Stimulated activated CD8-positive, alpha-beta memory T cell treated with anti-CD3 and anti-CD28 coated beads, Interleukin-4, amount 100 ng/mL, for 1 hour (primary cell): ENCODE results near the gene GSTM2.
A peak's percentile ranks its signal among the peaks of the same experiment; 100 is the strongest.
"Not testable (repeated sequence)": the region's sequence is repeated elsewhere in the genome, so short reads cannot be mapped to it uniquely, and the experiment has no call there.

Experiments
- DNase-seq, 2 donors: peaks; one replicate each; pipeline ENCODE4 v3.0.0-alpha.2; 2020; ENCODE audit warnings: low read depth in 2 of 2, low spot score in 1 of 2

GSTM2 gene

DNA sequence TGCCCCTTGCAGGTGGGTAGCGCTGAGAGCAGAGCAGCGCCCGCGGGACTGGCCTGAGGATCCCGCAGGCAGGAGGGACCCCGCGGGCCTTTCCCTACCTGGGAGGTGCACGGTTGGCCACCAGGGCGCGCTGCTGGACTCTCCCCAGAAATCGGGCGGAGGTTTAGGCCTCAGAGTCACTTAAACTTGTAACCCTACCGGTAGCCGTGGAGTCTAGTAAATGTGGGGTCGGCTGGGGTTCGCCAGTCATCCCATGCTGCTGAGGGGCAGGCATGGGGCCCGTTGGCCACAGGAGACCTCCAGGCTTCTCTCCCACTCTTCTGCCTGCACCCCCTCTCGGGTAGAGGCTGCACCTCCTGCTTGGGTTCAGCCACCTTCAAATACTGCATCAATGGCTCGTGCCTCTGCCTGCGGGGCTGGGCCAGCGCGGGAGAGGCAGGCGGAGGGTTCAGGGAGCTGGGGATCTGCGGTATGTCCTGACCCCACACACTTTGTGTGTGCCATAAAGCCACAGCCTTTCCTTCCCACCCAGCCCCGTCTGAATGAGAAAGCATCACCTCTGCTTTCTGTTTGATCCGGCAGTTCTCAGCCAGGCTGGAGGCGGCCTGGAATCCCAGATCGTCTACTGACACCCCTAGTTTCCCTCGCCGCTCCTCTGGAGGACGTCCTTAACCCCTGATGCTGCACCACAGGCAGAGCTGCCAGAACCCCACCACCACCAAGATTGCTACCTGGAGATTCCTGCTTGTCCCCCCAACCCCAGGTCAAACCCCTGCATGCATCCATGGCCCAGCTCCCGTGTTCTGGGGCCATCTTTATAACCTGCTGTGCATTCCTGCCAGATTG, 24.2 kb upstream of the GSTM2 start:
- DNase-seq: peak; percentile 77

DNA sequence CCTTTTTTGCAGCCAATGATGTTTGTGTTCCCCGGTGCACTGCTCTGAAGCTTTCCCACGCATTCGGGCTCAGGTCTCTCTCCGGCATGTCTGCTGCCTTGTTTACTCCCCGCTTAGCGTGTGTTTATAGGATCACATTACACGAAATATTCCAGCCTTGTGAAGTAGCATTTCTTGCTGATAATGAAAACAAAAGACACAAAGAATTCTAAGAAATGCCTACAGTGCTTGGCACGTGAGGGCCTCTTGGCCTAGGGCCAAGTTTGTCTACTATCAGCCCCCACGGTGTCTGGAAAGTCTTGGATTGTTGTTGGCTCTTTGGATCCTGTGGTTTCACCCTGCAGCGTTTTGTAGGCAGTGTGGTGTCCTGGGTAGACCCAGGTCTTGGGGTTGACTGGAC, 23.2 kb upstream of the GSTM2 start:
- DNase-seq: no peak

DNA sequence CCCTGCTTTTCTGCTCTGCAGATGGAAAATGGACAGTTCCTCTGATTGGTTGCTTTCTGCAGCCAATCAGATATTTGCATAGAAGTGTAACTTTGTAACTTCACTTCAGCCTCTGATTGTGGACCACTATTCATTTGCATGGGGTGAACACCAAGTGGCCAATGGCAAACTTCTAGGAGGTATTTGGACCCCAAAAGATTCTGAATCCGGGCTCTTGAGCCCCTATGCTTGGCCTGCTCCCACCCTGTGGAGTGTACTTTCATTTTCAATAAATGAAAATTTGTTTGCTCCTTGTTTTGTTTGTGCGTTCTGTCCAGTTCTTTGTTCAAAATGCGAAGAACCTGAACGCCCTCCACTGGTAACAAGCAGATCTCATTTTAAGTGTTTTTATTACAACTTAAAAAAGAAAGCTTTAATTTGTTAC, 18.4 kb upstream of the GSTM2 start:
- DNase-seq: no peak

DNA sequence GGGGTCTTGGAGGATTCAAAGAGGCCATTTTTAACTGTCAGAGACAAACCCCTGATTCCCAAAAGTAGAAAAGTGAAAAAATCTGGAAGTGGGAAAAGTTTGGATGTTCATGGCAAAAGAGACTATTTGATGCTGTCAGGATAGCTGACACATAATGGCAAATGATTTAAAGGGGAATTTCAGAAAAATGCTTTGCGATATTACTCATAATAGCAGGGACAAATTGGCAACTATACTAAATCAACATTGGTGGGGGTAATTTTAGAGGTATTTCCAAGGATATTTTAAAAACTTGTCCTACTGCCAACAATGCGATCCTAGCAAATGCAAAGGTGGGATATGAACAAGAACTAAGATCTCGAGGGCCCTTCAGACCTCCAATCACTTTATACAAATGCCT, 17.2 kb upstream of the GSTM2 start:
- no peak for DNase-seq

DNA sequence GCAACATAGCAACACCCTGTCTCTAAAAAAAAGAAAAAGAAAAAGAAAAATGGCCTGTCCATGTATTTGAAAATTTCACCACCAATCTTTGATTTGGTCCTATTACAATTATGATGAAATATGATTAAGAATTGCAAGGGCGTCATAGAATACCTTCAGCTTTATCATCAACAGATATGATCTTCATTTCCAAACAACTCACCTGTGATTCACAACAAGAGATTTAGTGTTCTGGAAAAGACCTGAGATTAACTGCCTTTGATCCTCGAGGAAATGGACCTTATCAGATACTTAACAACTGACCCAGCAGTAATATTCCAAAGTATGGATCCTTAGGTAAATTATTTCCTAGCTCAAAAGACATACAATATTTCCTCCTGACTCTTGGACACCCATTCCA, 15.5 kb upstream of the GSTM2 start:
- DNase-seq: no peak

DNA sequence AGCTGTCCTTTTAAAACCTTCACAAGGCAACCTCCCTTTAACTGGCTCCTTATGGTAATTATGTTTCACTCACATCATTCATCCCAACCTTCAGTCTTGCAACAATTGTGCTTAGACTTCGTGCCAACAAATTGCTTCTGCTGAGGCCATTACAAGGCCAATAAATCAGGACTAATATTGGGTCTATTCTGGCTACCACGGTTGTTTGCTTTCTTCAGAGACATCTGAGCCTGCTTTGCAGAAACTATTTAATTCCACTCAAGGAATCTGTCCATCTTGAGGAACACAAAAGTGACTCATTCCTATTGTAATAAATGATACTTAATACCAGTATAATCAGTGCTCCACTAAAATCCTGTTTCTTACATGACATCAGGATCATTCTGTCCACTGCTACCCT, 14.6 kb upstream of the GSTM2 start:
- no peak for DNase-seq

DNA sequence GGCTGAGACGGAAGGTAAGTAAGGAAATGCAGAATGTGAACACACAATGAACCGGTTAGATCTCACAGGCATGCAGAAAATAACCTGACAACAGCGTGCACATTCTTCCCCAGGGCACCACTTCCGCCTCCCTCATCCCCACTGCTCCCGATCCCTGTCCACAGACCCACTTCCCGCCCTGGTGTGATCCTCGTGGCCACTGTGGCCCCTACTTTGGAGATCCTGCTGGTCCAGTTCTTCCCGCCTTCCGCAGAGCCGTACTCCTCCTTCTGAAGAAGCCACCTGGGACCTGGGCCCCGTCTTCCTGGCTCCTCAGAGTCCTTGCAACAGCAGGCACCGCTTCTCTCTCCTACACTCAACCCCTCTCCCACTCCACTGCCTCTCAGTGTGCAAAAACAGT, 13.3 kb upstream of the GSTM2 start:
- no peak for DNase-seq

DNA sequence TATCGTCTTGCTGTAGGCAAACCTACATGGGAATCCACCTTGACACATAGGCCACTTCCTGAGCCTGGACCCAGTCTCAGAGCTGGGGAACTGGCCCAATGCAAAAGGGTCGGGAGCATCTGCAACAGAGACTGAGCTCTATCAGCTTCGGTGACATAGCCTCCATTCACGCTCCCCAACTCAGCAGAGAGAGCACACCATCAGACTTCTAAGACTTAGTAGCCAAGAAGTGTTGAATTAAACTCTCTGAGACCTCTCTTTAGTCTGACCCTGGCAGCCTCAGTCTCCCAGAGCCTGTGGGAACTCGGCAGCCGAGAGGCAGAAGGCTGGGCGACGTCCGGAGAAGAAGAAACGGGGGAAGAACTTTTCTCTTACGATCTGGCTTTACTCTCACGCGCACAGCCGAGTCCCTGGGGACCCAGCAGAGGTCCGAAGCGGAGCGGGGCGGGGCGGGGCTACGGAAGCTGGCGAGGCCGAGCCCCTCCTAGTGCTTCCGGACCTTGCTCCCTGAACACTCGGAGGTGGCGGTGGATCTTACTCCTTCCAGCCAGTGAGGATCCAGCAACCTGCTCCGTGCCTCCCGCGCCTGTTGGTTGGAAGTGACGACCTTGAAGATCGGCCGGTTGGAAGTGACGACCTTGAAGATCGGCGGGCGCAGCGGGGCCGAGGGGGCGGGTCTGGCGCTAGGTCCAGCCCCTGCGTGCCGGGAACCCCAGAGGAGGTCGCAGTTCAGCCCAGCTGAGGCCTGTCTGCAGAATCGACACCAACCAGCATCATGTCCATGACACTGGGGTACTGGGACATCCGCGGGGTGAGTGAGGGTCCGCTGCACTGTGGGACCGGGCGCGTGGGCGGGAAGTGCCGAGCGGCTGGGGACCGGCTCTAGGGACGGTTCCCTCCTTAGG, 12.0 kb upstream of the GSTM2 start, which contains the start of gene GSTM4:
Gene GSTM4 (plus strand): TSS at position 485 of the 905 bp plus-strand sequence. CDS start 291 bp downstream, at position 776.
- peak in 1 of 2 donors; percentile 38 for DNase-seq

DNA sequence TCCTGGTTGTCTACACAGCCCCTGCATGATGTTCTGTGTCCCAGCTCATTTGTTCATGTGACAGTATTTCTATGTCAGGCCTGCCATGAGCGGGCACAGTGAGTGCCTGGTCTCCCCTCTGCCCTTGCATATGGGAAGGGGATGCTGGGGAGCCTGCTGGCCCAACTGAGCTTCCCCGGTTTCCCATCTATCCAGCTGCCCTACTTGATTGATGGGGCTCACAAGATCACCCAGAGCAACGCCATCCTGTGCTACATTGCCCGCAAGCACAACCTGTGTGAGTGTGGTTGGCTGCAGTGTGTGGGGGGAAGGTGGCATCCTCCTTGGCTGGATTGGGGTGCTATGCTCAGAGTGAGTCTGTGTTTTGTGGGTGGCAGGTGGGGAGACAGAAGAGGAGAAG, 10.5 kb upstream of the GSTM2 start:
- no peak for DNase-seq

DNA sequence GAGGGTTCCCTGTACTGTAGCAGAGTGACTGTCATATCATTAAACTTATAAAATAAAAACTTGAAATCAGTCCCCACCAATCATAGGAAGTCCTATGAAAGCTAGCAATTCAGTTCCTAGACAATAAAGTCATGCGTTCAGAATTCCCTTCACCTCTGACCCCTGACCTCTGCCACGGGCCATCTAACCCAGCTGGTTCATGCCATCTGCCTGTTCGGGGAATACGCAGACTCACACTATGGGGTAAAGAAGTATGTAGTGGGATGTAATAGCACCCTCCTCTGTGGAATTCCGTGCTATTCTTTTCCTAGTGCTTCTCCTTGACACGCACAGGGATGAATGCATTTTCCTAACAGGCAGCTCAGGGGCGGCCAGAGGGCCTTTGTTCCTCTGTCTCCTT, 9.9 kb upstream of the GSTM2 start:
- DNase-seq: no peak

DNA sequence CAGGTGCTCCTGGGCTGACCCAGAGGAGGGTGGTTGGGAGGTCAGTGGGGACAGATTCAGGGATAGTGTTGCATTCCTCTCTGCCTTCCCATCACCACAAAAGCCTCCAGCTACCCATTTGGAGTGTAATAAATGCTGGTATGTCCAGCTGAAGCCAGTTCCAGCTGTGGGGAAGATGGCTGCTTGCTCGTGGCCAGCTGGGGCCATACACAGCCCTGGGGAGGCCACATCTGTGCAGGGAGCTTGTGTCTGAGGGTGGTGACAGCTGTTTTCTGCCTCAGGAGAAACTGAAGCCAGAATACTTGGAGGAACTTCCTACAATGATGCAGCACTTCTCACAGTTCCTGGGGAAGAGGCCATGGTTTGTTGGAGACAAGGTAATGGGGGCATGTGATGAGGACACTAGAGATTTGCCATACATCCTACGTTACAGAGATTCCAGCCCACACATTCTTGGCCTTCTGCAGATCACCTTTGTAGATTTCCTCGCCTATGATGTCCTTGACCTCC, 9.3 kb upstream of the GSTM2 start:
- DNase-seq: no peak

DNA sequence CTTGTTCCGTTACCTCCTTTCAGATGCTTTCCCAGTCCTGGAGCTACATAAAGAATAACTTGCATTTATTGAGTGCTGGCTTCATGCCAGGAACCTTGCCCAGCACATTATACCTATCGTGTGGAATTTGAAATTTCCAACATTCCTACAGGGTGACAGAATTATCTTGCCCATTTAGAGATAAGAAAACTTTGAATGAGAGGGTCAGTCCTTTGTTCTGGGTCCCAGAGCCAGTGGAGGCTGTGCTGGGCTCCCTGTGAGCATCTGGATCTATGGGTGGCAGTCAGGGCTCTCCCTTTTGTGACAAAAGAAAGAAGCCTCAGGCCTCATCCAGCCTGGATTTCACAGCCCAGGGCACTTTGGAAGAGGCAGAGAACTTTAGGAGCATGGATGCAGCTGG, 8.7 kb upstream of the GSTM2 start:
- DNase-seq: no peak

DNA sequence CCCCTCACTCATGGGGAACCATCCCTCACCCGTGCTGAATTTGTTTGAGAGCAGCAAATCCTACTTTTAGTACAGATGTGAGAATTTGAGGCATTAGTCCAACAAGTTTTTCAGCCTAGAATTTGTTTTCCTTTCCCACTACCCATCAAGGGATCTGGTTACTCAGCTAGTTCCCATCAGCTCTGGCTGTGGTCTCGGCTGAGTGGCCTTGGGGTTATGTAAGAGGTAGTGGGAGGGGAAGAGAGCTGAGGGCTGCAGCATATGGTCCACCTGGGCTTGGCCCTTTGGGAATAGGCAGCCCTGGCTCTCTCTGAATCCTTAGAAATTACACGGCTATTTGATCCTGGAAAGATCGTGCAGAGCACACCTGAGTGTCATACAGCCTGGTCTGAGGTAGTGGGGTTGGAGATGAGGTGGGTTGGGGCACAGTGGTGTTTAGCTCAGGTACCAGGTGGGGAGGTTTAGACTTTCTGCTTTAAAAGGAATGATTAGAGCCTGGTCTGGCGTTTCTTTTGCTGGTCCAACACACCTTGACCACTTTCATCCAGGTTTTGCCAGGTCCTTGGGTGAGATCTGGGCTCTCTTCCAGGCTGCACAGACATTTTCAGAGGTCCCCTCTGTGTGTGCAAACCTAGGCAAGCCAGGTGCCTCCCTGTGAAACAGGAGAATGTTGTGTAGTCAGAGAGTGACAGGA, 7.7 kb upstream of the GSTM2 start:
- no peak for DNase-seq

DNA sequence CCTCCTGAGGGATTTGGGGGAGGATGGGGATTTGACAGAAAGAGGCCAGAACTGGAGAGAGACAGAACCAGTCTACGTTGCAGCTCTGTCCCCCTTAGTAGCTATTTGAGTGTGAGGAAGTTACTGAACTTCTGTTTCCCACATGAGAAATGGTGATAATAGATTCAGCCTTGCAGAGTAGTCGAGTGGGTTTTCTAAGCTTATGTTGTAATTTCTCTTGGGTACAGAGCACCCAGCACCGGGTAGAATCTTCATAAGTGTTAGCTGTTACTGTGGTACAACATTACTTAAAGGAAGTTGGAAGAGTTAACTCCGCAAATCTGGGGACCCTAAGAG, 7.2 kb upstream of the GSTM2 start:
- DNase-seq: not testable (repeated sequence)

DNA sequence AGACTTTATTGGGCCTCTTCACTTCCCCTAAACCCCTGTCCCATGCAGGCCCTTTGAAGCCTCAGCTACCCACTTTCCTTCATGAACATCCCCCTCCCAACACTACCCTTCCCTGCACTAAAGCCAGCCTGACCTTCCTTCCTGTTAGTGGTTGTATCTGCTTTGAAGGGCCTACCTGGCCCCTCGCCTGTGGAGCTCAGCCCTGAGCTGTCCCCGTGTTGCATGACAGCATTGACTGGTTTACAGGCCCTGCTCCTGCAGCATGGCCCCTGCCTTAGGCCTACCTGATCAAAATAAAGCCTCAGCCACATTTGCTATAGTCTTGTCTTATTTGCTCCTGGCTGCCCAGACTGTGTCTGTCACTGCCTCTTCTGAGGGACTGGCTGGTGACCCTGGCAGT, 6.5 kb upstream of the GSTM2 start:
- DNase-seq: no peak

DNA sequence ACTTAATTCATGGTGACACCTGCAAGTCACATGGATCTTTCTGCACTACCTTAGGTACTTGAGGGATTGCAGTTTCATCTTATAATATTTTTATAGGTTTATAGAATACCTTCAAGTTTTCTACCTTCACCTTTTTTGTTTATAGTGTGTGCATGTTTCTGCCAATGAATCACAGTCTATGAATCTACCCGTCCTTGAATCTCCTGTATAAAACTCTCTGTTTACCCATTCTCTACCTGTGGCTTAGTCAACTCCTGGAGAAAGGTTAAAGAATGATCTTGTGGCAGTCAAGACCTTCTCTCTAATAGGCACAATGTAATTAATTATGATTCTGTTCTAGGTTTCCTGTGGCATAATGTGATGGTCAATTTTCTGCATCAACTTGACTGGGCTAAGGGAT, 3.2 kb upstream of the GSTM2 start:
- no peak for DNase-seq

DNA sequence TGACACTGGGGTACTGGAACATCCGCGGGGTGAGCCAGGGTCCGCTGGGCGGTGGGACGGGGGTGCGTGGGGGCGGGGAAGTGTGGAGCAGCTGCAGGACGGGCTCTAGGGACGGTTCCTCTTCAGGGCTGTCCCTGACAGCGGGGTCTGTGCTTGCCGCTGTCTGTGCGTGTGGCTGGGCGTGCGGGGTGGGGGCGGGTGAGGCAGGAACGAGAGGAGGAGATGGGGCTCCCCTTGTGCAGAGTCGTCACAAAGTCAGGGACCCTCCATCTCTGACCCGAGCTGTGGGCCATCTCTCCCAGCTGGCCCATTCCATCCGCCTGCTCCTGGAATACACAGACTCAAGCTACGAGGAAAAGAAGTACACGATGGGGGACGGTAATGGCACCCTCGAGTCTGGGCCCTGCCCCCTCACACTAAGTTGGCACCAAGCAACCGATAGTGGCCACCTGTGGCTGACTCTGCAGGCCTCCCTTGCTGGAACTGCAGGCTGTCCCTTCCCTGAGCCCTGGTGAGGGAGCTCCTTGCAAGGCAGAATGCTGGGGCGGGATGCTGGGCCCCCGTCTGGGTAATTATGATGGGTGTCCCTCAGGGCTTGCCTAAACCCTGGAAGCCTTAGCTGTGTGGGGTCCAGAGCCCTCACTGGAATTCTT, 392 bp downstream of the GSTM2 start:
- no peak for DNase-seq

DNA sequence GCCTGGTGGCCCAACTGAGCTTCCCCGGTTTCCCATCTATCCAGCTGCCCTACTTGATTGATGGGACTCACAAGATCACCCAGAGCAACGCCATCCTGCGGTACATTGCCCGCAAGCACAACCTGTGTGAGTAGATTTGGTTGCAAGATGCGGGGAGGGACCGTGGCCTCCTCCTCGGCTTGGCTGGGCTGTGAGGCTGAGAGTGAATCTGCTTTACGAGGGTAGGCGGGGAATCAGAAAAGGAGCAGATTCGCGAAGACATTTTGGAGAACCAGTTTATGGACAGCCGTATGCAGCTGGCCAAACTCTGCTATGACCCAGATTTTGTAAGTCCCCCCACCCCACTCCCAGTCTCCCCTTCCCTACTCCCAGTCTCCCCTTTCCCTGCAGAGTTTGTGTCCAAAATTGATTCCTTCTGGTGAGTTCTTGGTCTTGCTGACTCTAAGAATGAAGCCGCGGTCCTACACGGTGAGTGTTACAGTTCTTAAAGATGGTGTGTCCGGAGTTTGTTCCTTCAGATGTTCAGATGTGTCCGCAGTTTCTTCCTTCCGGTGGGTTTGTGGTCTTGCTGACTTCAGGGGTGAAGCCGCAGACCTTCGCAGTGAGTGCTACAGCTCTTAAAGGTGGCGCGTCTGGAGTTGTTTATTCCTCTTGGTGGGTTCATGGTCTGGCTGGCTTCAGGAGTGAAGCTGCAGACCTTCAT, 1.5 kb downstream of the GSTM2 start:
- DNase-seq: no peak

DNA sequence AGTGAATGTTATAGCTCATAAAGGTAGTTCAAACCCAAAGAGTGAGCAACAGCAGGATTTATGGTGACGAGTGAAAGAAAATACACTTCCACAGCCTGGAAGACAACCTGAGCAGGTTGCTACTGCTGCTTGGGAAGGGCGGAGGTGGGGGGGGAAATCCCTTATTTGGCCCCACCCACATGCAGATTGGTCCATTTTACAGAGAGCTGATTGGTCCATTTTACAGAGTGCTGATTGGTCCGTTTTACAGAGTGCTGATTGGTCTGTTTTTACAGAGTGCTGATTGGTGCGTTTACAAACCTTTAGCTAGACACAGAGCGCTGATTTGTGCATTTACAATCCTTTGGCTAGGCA, 2.1 kb downstream of the GSTM2 start:
- not testable (repeated sequence) for DNase-seq

DNA sequence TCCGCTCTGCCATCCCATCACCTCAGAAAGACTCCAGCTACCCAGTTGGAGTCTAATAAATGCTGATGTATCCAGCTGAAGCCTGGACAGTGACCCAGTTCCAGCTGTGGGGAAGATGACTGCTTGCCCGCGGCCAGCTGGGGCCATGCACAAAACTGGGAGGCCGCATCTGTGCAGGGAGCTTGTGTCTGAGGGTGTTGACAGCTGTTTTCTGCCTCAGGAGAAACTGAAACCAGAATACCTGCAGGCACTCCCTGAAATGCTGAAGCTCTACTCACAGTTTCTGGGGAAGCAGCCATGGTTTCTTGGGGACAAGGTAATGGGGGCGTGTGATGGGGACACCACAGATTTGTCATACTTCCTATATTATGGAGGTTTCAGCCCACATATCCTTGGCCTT, 3.2 kb downstream of the GSTM2 start:
- no peak for DNase-seq
